ENCODE results near the gene CCDC191.

The CCDC191 gene

DNA sequence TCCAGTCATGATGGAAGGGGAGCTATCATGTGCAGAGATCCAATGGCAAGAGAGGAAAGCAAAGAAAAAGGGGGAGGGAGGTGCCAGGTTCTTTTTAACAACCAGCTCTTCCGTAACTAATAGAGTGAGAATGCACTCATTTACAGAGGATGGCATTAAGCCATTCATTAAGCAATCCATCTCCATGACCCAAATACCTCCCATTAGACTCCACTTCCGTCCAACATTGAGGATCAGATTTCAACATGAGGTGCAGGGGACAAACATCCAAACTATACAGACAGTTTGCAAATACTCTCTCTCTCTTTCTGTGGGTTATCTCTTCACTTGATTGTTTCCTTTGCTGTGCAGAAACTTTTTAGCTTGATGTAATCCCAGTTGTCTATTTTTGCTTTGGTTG lies 87.3 kb downstream of the CCDC191 start:
- no peak for DNase-seq

DNA sequence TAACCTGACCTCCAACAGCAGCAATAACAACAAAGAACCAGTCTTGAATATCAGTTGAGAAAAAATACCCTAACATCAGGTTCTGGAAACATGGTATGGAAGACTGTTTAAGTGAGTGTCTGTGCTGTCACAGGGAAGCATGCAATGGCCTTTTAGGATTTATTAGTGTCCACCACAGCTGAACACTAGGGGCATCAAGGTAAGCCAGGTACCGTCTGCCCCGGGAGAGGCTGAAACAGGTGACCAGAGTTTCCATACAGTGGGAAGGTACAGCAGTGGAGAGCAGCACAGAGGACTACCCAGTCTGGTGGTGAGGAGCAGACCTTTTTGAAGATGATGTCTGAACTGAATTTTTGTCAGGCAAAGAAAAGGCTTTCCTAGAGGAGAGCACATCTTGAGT lies 90.2 kb downstream of the CCDC191 start:
- no peak for DNase-seq

DNA sequence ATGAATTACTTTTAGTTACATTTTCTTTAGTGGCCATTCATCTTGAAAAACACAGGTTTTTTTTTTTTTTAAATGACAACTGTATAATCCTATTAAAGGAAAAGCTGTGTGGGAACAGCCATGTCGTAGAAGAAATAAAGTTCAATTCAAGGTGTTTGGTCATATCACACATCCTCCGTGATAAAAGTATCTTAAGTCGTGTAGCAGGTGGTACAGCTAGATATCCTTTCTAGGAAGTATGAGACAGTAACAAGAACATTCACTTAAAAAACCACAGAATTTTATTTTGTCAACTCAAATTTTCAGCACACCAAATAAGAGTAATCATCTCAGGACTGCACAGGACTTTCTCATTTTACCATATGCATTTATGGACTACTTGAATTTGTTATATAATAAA lies 92.4 kb downstream of the CCDC191 start:
- no peak for DNase-seq

DNA sequence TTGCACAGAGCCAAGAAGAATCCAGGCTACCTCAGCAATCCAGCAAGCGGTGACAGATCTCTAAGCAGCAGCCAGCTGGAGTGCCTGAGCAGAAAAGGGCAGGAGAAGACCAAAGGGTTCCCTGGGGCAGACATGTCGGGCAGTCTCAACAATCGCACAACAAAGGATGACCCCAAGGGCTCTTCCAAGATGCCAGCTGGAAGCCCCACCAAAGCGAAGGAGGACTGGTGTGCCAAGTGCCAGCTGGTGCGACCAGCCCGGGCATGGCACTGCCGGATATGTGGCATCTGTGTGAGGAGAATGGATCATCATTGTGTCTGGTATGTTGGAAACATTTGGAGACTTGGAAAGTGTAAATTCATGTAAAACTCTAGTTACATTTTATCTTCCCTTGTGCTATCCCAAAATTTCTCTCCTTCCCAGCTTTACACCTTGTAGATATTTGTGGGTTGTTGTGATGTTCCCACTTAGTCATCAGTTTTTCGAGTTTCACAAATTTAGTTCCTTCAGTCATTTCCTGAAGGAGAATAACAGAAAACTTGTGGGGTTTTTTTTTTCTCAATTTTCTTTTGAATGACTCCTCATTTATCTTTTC lies 102.1 kb downstream of the CCDC191 start:
- DNase-seq, result peak in 4 of 56 donors; percentile 5 to 35 (median 20)

DNA sequence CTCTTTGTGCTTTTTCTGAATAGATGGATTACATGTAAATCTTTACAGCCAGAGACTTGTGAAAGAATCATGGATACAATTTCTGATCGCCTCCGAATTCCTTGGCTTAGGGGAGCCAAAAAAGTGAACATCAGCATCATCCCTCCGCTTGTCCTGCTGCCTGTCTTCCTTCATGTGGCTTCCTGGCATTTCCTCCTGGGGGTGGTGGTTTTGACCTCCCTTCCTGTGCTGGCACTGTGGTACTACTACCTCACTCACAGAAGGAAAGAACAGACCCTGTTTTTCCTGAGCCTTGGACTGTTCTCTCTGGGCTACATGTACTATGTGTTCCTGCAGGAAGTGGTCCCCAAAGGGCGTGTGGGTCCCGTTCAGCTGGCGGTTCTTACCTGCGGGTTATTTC lies 102.6 kb downstream of the CCDC191 start:
- no peak for DNase-seq

DNA sequence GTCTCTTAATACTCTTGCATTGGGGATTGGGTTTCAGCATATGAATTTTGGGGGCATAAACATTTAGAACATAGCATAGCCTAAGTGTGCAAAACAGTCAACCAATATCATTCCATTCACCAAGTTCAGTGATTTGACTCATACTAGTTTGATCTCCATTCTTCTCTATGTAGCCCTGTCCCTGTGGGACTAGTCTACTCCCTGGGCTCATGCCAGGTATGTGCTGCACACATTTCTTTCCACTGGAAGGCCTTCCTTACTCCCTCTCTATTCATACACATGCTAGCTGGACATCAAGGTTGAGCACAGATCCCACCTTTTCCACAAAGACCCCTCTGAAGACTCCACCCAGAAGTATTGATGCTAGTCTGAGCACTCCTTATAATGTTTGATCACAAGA lies 103.4 kb downstream of the CCDC191 start:
- no peak for DNase-seq

DNA sequence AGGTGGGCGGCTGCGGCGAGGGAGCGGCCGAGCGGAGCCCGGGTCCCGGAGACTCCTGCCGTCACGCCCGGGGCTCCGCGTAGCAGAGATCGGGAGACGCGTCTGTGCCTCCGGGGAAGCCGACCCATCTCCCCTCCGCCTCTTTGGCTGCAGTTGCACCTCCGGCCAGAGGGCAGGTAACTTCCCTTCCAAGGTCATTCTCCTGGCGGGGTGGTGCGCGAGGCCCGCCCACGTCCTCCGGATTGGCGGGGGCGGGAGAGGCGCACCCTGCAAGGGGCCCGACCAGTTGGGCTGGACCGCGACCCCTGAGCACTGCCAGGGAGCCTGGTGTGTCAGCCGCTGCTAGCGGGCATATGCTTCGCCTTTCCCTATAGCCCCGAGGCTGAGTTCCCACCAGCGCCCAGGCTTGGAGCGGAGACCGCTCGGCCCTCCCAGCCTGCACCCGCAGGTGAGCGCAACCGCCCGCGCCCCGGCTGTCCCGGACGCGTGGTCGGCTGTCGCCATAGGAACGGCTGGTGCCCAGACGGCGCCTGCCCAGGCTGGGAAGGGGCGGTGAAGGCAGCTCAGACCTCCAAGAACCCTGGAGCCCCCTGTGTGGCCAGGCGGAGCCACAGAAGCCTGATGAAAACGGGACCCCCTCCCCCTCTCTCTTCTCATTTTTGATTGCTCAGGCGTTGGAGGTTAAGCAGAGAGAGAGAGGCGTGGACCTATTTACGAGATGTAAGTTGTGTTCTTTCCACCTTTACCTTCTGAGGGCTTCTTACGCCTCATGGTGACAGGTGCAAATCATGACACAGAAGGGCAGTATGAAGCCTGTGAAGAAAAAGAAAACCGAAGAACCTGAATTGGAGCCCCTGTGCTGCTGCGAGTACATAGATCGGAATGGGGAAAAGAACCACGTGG lies 108.1 kb downstream of the CCDC191 start:
- peak in 10 of 56 donors; percentile 11 to 76 (median 26) for DNase-seq

DNA sequence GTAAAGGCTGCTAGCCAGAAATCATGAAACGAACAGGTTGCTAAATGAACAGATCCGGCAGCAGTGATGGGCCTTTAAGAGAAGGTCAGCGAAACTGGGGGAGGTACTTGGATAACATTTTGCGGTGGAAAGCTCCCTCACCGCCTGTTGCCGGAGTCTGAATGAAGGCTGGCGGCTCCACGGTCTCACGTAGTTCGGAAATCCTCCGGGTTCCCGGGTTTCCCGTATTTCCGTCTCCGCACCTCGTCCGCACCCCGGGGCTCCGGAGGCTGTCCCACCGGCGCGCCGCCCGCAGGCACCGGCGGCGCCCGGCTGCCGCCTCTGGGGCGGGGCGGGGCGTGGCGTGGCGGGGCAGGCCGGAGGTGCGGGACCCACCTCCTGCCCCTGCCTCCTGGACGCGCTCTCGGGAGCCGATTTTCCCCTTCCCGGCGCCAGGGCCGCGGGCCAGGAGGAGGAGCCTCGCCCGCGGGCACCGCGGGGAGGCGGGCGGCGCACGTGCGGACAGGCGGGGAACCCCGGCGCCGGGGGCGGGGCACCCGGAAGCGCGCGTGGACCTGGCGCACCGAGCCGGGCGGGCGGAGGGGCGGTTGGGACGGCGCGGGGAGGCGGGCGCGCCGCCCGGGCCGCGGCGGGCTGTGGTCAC lies 108.8 kb downstream of the CCDC191 start, which contains the start of gene ZDHHC23:
ZDHHC23 (plus strand) TSS at position 642 of the 643 bp plus-strand sequence. CDS start 790 bp downstream, outside the sequence.
- peak in 36 of 56 donors; percentile 5 to 85 (median 41) for DNase-seq

DNA sequence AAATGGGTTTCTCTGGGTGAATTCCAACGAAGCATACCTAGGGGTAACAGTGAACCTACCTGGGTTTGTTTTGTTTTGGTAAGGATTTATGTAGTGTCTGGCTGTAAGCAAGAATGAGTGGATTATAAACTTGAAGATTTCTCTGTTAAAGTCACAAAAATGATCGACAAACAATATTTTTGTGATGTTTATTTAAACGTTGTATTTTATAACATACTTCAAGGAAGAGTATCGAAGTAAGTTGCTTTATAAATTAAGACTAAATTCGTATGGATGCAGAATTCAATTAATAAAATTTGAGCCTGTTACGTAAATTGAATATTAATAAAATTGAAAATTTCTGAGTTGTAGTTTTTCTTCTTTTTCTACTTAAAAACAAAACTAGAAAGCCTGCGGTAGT lies 109.5 kb downstream of the CCDC191 start:
- no peak for DNase-seq

DNA sequence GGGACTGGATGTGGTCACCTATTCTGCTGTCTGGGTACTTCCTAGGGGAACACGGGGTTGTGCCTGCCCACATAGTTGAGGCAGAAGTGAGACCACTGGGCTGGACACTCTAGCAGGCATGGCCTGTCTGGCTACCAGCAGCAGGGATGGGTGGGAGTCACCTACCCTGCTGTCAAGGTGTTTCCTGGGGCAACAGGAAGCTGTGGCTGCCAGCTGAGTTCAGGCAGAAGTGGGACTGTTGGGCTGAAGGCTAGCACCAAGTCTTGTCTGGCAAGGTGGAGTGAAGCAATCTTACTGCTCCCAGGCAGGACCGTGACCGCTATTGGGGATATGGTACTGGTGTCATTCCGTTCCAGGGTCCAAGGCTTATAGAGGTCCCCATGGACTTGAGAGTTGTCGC lies 128.8 kb downstream of the CCDC191 start:
- no peak for DNase-seq

DNA sequence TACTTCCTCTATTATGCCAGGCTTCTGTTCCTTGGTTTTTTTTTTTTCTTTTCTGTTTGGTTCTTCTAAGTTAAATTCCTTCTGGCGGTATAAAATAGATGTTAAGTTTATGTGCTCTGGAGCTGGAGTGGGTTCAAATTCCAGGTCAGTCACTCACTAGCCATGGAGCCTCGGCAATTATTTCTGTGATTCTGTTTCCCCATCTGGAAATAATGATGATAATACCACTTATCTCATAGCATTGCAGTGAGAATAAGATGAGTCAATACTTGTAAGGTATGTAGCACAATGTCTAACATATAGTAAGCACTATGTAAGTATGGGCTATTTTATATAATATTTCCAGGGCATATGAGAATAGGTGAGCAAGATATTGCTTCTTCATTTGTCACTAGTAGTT lies 141.7 kb downstream of the CCDC191 start:
- DNase-seq, result no peak

Measured in nucleus accumbens (tissue), 56 donors.